Mucosa of descending colon (tissue), 3 donors: Measurements from ENCODE around the gene LTBP3. TPM values are rescaled to one million over a fixed set of nuclear protein-coding genes. Genes with fewer than 3 reads are reported as not detected.

Experiments used
- ATAC-seq: fragments of 200-7000 bp; cut with Tn5 transposase; one replicate; pipeline ENCODE4 v1.9.1; 2020; ENCODE audit warnings: mild to moderate bottlenecking, moderate library complexity
- DNase-seq, 3 donors: peaks; one replicate each; pipeline ENCODE4 v3.0.0-alpha.2; 2020
- H3K36me3 ChIP-seq: fragments of 200-600 bp; one replicate; pipeline ENCODE4 v1.8.0; 2021; ENCODE audit warnings: low read depth, mild to moderate bottlenecking
- H3K4me1 ChIP-seq: fragments of 200-600 bp; one replicate; pipeline ENCODE4 v1.8.0; 2021; ENCODE audit warnings: low read depth, mild to moderate bottlenecking
- H3K4me3 ChIP-seq: fragments of 200-600 bp; one replicate; pipeline ENCODE4 v1.8.0; 2021; ENCODE audit warnings: mild to moderate bottlenecking
- H3K9me3 ChIP-seq: fragments of 200-600 bp; one replicate; pipeline ENCODE4 v1.8.0; 2021; ENCODE audit warnings: mild to moderate bottlenecking
- CTCF ChIP-seq: fragments of 200-600 bp; IDR thresholded peaks from one replicate; pipeline ENCODE4 v1.8.0; 2022; ENCODE audit warnings: antibody characterized with exemption, mild to moderate bottlenecking
- intact Hi-C, 2 donors: fragments of 100-400 bp; cut with DNase I in 1 of 2; cut with micrococcal nuclease in 1 of 2; formaldehyde crosslinking; loops; one replicate each; pipeline versions ENCODE4 v1.11.0 to v1.11.1; 2022; cut with DNase I, micrococcal nuclease
- total RNA-seq, 3 donors: library from RNA; stranded (reverse); fragmentation: NEBNext Ultra II Directional in 2 of 3; extraction: Animal tissue kit (Norgen Biotek cat#: 25700) in 2 of 3; gene quantifications; one replicate each; pipeline versions ENCODE4 v1.2.1 to v1.2.4, GENCODE V29; 2021 to 2023
- donor health status: DM: no; HTN: no; CAD: no; lungs with moderate emphysema.
- donor health status: DM: no; HTN: no; CAD: no.
- donor health status: DM: no; HTN: yes; CAD: no.

LTBP3 gene
- total RNA-seq, 3 donors from 2014 or later: 22.6 to 133 (median 36.7) TPM

GRCh38 chr11:65562020-65562419 is 3.9 kb upstream of the LTBP3 start:
- no peaks in the 10 kb centered on the region for H3K9me3 ChIP-seq
- H3K36me3 ChIP-seq: no peaks in the 10 kb centered on the region
- no peak overlapping the region for H3K4me3 ChIP-seq
- no peak for TF ChIP-seq CTCF
- H3K4me1 ChIP-seq: peaks cover 20% of the 10 kb centered on the region
- intact Hi-C loops: no loop called here
- DNase-seq (no peak), ATAC-seq (no peak)

- H3K4me1 ChIP-seq: peaks cover 22% of the 10 kb centered on the region
- H3K4me3 ChIP-seq: no peak overlapping the region
- no peaks in the 10 kb centered on the region for H3K9me3 ChIP-seq
- ATAC-seq: peak; percentile 13
- no peaks in the 10 kb centered on the region for H3K36me3 ChIP-seq
- DNase-seq: peak in 2 of 3 donors; percentile 65 to 67
- intact Hi-C loops: no loop called here
- no peak for TF ChIP-seq CTCF
These were observed 2.6 kb upstream of the LTBP3 start for GRCh38 chr11:65560555-65561418.

- intact Hi-C loops: no loop called here
- Histone ChIP-seq H3K36me3 (no peaks in the 10 kb centered on the region), H3K9me3 (no peaks in the 10 kb centered on the region), H3K4me1 (peaks cover 25% of the 10 kb centered on the region), H3K4me3 (no peak overlapping the region)
- DNase-seq (peak in 1 of 3 donors; percentile 56), ATAC-seq (peak; percentile 58)
- no peak for TF ChIP-seq CTCF
These were observed 1.9 kb upstream of the LTBP3 start for GRCh38 chr11:65559951-65560537.

GRCh38 chr11:65559535-65559934 is 1.4 kb upstream of the LTBP3 start:
- Histone ChIP-seq H3K4me3 (no peak overlapping the region), H3K36me3 (no peaks in the 10 kb centered on the region), H3K4me1 (peaks cover 25% of the 10 kb centered on the region), H3K9me3 (no peaks in the 10 kb centered on the region)
- no peak for ATAC-seq
- no peak for DNase-seq
- no peak for TF ChIP-seq CTCF
- intact Hi-C loops: no loop called here

- no peak overlapping the region for H3K4me3 ChIP-seq
- DNase-seq: peak; percentile 38 to 75 (median 66)
- H3K9me3 ChIP-seq: no peaks in the 10 kb centered on the region
- intact Hi-C loops: no loop called here
- peaks cover 25% of the 10 kb centered on the region for H3K4me1 ChIP-seq
- ATAC-seq: peak; percentile 2
- TF ChIP-seq CTCF: no peak
- no peaks in the 10 kb centered on the region for H3K36me3 ChIP-seq
These were observed 861 bp upstream of the LTBP3 start for GRCh38 chr11:65558930-65559509.
